Measurements from ENCODE around the gene PIK3AP1. TPM values are rescaled to one million over a fixed set of nuclear protein-coding genes. Genes with fewer than 3 reads are reported as not detected.
A peak's percentile ranks its signal among the peaks of the same experiment; 100 is the strongest.

Gene PIK3AP1
- total RNA-seq, 8 experiments from 2014 or later = 0.23 to 11.8 (median 3.3) TPM

DNA sequence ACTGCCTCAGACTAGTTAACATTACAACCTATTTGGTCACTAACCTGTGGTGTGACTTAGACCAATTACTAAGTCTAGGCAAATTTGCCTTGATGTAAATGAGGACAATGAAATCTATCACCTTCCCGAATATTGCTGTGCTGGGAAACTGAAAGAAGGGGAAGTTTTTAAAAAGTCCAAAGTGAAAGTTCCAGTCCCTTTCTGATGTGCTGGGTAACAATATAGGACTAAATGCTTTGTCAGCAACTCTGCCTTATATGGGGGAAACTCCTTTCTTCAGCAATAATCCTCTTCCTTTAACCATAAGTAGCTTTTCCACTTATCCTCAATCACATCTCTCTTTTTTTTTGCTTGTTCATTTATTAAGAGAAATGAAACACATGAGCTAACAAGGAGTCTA is 3.9 kb downstream of the PIK3AP1 start:
- H3K4me1 ChIP-seq (replicated peaks in 1 of 2) = peaks cover 0 to 3% of the 10 kb centered on the region in 2 donors
- H3K27ac ChIP-seq = no peak overlapping the region
- H3K4me3 ChIP-seq = no peak overlapping the region
- in situ Hi-C loops (cut with MboI; ENCODE audit: low pct_unique_long_range_greater_than_20kb in 2 of 9, low sequenced_read_pairs in 9 of 9, unreplicated experiment in 9 of 9) = no loop called here
- ATAC-seq (replicated peaks in 6 of 8) = no peak
- 60 to 89% (median 86%) methylated on average over 1 of the region's 1 CpG; no CpG with 5 or more reads in 3 of the 10 experiments for WGBS, 10 experiments

GRCh38 chr10:96714746-96715255 is 5.5 kb downstream of the PIK3AP1 start:
- WGBS, 10 experiments = 0 to 100% (median 39%) methylated on average over 1 to 2 of the region's 2 CpGs; no CpG with 5 or more reads in 4 of the 10 experiments
- no peak overlapping the region for H3K4me3 ChIP-seq
- ATAC-seq (replicated peaks in 6 of 8) = peak in 4 of 8 experiments; percentile 39 to 86 (median 79)
- H3K4me1 ChIP-seq (replicated peaks in 1 of 2) = no peaks in the 10 kb centered on the region
- no peak overlapping the region for H3K27ac ChIP-seq
- in situ Hi-C loops (cut with MboI; ENCODE audit: low pct_unique_long_range_greater_than_20kb in 2 of 9, low sequenced_read_pairs in 9 of 9, unreplicated experiment in 9 of 9) = no loop called here

DNA sequence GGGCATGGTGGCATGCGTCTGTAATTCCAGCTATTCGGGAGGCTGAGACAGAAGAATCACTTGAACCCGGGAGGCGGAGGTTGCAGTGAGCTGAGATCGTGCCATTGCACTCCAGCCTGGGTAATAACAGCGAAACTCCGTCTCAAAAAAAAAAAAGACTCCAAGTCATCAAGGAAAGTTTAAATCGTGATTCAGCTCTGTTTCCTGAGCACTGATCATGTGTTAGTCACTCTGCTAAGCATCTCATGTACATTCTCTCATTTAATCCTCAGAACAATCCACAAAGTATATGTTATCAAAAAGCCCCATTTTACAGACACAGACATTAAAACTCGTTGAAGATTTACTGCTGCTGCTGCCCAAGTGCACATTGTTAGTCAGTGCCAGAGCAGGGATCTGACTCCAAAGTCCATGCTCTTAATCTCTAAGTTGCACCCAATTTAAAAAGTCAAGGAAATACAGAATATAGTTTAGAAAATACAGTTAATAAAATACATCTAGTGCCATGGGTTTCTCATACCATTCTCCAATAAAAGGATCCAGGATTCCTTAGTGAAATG is 6.2 kb downstream of the PIK3AP1 start:
- in situ Hi-C loops (cut with MboI; ENCODE audit: low pct_unique_long_range_greater_than_20kb in 2 of 9, low sequenced_read_pairs in 9 of 9, unreplicated experiment in 9 of 9) = no loop called here
- WGBS, 10 experiments = 25 to 93% (median 89%) methylated on average over 1 to 9 of the region's 9 CpGs; no CpG with 5 or more reads in 1 of the 10 experiments
- Histone ChIP-seq H3K4me3 (no peak overlapping the region), H3K27ac (no peak overlapping the region), H3K4me1 (replicated peaks in 1 of 2) (no peaks in the 10 kb centered on the region)
- peak in 1 of 8 experiments; percentile 16 for ATAC-seq (replicated peaks in 6 of 8)

DNA sequence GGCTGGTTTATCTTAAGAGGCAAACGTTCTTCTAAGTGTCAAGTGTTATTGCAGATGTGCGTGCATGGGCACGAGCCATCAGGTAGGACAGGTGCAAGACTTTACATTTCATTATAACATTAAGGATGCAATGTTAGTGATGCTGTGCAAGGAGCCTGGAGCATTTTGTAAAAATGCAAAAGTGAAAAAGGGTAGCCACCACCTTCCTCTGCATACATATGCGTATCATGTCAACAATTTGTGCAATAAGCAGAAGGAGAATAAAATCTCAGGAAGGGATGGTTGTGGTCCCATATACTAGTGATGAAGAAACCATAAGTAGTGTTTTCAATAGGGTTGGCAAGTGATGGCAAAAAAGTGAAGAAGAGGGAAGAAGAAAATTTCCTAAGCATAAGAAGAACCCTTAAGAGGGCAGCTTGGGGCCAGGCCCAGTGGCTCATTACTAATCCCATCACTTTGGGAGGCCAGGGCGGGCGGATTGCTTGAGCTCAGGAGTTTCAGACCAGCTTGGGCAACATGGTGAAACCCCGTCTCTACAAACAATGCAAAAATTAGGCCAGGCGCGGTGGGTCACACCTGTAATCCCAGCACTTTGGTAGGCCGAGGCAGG is 7.5 kb downstream of the PIK3AP1 start:
- 5 to 100% (median 83%) methylated on average over 1 to 7 of the region's 10 CpGs for WGBS, 10 experiments
- ATAC-seq (replicated peaks in 6 of 8) = peak in 3 of 8 experiments; percentile 57 to 67 (median 60)

GRCh38 chr10:96711048-96711728 is 9.1 kb downstream of the PIK3AP1 start:
- WGBS, 10 experiments = 66 to 100% (median 96%) methylated on average over 1 to 3 of the region's 3 CpGs; no CpG with 5 or more reads in 2 of the 10 experiments
- in situ Hi-C loops (cut with MboI; ENCODE audit: low pct_unique_long_range_greater_than_20kb in 2 of 9, low sequenced_read_pairs in 9 of 9, unreplicated experiment in 9 of 9) = no loop called here

More for the DNA sequence above, 7.5 kb downstream of the PIK3AP1 start:
- H3K4me1 ChIP-seq (replicated peaks in 1 of 2) = no peaks in the 10 kb centered on the region
- in situ Hi-C loops (cut with MboI; ENCODE audit: low pct_unique_long_range_greater_than_20kb in 2 of 9, low sequenced_read_pairs in 9 of 9, unreplicated experiment in 9 of 9) = no loop called here
- H3K4me3 ChIP-seq = no peak overlapping the region
- H3K27ac ChIP-seq = no peak overlapping the region

DNA sequence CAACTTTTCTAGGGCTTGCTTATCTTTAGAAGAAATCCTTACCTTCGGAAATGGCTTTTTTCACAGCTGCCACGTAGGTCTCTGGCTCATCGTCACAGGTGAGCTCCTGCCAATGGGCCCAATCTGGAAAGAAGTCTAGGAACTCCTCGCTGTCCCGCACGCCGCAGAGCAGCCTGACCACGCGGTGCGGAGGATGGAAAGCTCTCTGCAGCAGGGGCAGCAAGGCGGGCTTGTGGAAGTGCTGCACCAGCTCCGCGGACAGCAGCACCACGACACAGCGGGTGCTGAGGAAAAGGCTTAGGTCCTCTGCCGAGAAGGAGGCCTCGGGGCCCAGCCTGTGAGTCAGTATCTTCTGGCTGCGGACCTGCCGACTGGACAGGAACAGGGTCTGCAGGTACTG is 10.8 kb downstream of the PIK3AP1 start:
- H3K4me3 ChIP-seq = no peak overlapping the region
- in situ Hi-C loops (cut with MboI; ENCODE audit: low pct_unique_long_range_greater_than_20kb in 2 of 9, low sequenced_read_pairs in 9 of 9, unreplicated experiment in 9 of 9) = no loop called here
- WGBS, 10 experiments = 60 to 100% (median 89%) methylated on average over 2 to 12 of the region's 19 CpGs; no CpG with 5 or more reads in 4 of the 10 experiments
- ATAC-seq (replicated peaks in 6 of 8) = no peak
- no peaks in the 10 kb centered on the region for H3K4me1 ChIP-seq (replicated peaks in 1 of 2)
- H3K27ac ChIP-seq = no peak overlapping the region

More at GRCh38 chr10:96711048-96711728, 9.1 kb downstream of the PIK3AP1 start:
- Histone ChIP-seq H3K27ac (no peak overlapping the region), H3K4me3 (no peak overlapping the region), H3K4me1 (replicated peaks in 1 of 2) (no peaks in the 10 kb centered on the region)
- ATAC-seq (replicated peaks in 6 of 8) = no peak

DNA sequence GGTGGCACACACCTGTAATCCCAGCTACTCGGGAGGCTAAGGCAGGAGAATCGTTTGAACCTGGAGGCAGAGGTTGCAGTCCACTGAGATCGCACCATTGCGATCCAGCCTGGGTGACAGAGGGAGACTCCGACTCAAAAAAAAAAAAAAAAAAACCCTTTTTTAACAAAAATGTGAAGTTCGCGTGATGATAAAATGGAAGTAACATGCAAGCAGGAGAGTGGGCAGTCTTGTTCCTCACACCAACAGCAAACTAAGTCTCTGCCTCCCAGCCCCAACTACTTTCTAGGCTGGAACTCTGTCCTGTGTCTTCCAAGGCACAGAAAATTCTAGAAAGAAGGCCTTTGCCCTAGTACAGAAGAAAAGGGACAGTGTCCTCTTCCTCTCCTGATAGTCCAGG is 11.3 kb downstream of the PIK3AP1 start:
- no peak for ATAC-seq (replicated peaks in 6 of 8)
- Histone ChIP-seq H3K27ac (no peak overlapping the region), H3K4me3 (no peak overlapping the region), H3K4me1 (replicated peaks in 1 of 2) (no peaks in the 10 kb centered on the region)
- in situ Hi-C loops (cut with MboI; ENCODE audit: low pct_unique_long_range_greater_than_20kb in 2 of 9, low sequenced_read_pairs in 9 of 9, unreplicated experiment in 9 of 9) = no loop called here
- 85 to 100% (median 94%) methylated on average over 2 to 6 of the region's 7 CpGs; no CpG with 5 or more reads in 2 of the 10 experiments for WGBS, 10 experiments

GRCh38 chr10:96708456-96708855 is 11.9 kb downstream of the PIK3AP1 start:
- Histone ChIP-seq H3K4me1 (replicated peaks in 1 of 2) (no peaks in the 10 kb centered on the region), H3K4me3 (no peak overlapping the region), H3K27ac (no peak overlapping the region)
- in situ Hi-C loops (cut with MboI; ENCODE audit: low pct_unique_long_range_greater_than_20kb in 2 of 9, low sequenced_read_pairs in 9 of 9, unreplicated experiment in 9 of 9) = no loop called here
- WGBS, 10 experiments = 60 to 100% (median 91%) methylated on average over 1 to 6 of the region's 7 CpGs; no CpG with 5 or more reads in 2 of the 10 experiments
- ATAC-seq (replicated peaks in 6 of 8) = no peak

GRCh38 chr10:96706331-96706853 is 13.9 kb downstream of the PIK3AP1 start:
- Histone ChIP-seq H3K4me3 (no peak overlapping the region), H3K27ac (no peak overlapping the region), H3K4me1 (replicated peaks in 1 of 2) (no peaks in the 10 kb centered on the region)
- WGBS, 10 experiments = 75 to 100% (median 100%) methylated on average over 1 of the region's 1 CpG; no CpG with 5 or more reads in 3 of the 10 experiments
- no peak for ATAC-seq (replicated peaks in 6 of 8)
- in situ Hi-C loops (cut with MboI; ENCODE audit: low pct_unique_long_range_greater_than_20kb in 2 of 9, low sequenced_read_pairs in 9 of 9, unreplicated experiment in 9 of 9) = no loop called here

GRCh38 chr10:96705134-96705533 is 15.2 kb downstream of the PIK3AP1 start:
- ATAC-seq (replicated peaks in 6 of 8) = no peak
- WGBS, 10 experiments = 60 to 100% (median 79%) methylated on average over 1 of the region's 1 CpG; no CpG with 5 or more reads in 6 of the 10 experiments
- H3K27ac ChIP-seq = no peak overlapping the region
- in situ Hi-C loops (cut with MboI; ENCODE audit: low pct_unique_long_range_greater_than_20kb in 2 of 9, low sequenced_read_pairs in 9 of 9, unreplicated experiment in 9 of 9) = no loop called here
- no peak overlapping the region for H3K4me3 ChIP-seq
- H3K4me1 ChIP-seq (replicated peaks in 1 of 2) = no peaks in the 10 kb centered on the region

DNA sequence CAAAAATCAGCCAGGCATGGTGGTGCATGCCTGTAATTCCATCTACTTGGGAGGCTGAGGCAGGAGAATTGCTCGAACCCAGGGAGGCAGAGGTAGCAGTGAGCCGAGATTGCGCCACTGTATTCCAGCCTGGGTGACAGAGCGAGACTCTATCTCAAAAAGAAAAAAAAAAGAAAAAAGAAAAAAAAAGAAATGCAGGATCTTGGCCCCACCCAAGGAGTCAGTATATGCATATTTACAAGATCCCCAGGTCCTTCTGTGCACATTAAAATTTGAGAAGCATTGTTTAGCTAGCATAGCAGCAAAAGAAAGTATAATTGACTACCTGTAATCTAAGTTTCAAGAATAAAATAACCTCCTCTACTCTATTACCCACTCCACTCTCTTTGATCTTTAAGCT is 15.8 kb downstream of the PIK3AP1 start:
- Histone ChIP-seq H3K4me3 (no peak overlapping the region), H3K27ac (no peak overlapping the region), H3K4me1 (replicated peaks in 1 of 2) (no peaks in the 10 kb centered on the region)
- ATAC-seq (replicated peaks in 6 of 8) = peak in 3 of 8 experiments; percentile 32 to 75 (median 66)
- 29 to 96% (median 91%) methylated on average over 1 to 4 of the region's 4 CpGs; no CpG with 5 or more reads in 2 of the 10 experiments for WGBS, 10 experiments
- in situ Hi-C loops (cut with MboI; ENCODE audit: low pct_unique_long_range_greater_than_20kb in 2 of 9, low sequenced_read_pairs in 9 of 9, unreplicated experiment in 9 of 9) = no loop called here

- WGBS, 10 experiments = 15 to 100% (median 54%) methylated on average over 1 to 4 of the region's 4 CpGs; no CpG with 5 or more reads in 1 of the 10 experiments
- Histone ChIP-seq H3K4me1 (replicated peaks in 1 of 2) (no peaks in the 10 kb centered on the region), H3K4me3 (no peak overlapping the region), H3K27ac (no peak overlapping the region)
- in situ Hi-C loops (cut with MboI; ENCODE audit: low pct_unique_long_range_greater_than_20kb in 2 of 9, low sequenced_read_pairs in 9 of 9, unreplicated experiment in 9 of 9) = no loop called here
- no peak for ATAC-seq (replicated peaks in 6 of 8)
These were observed 17.0 kb downstream of the PIK3AP1 start for GRCh38 chr10:96703358-96703757.

GRCh38 chr10:96701265-96701664 is 19.0 kb downstream of the PIK3AP1 start:
- Histone ChIP-seq H3K27ac (no peak overlapping the region), H3K4me1 (replicated peaks in 1 of 2) (no peaks in the 10 kb centered on the region), H3K4me3 (no peak overlapping the region)
- in situ Hi-C loops (cut with MboI; ENCODE audit: low pct_unique_long_range_greater_than_20kb in 2 of 9, low sequenced_read_pairs in 9 of 9, unreplicated experiment in 9 of 9) = no loop called here
- 0 to 80% (median 41%) methylated on average over 1 to 3 of the region's 3 CpGs for WGBS, 10 experiments
- ATAC-seq (replicated peaks in 6 of 8) = peak in 2 of 8 experiments; percentile 36 to 63
